HUES6 (cell line): ENCODE results near the gene CYTH1.

Experiments
- H3K27ac ChIP-seq: 2 replicates; pipeline ENCODE4 v1.7.0; 2013; ENCODE audit warnings: low read depth, mild to moderate bottlenecking, low read length, inconsistent platforms
- H3K27me3 ChIP-seq: 2 replicates; pipeline ENCODE4 v1.6.1; 2013; ENCODE audit warnings: low read length; ENCODE audit not compliant: control insufficient read depth, insufficient read depth
- H3K36me3 ChIP-seq: 2 replicates; pipeline ENCODE4 v1.6.1; 2013; ENCODE audit warnings: low read length; ENCODE audit not compliant: control insufficient read depth, insufficient read depth
- H3K4me1 ChIP-seq: 2 replicates; pipeline ENCODE4 v1.6.1; 2013; ENCODE audit warnings: low read length; ENCODE audit not compliant: control insufficient read depth, insufficient read depth
- H3K4me3 ChIP-seq: 2 replicates; pipeline ENCODE4 v1.5.1; 2013; ENCODE audit warnings: low read depth, low read length
- H3K9ac ChIP-seq: one replicate; pipeline ENCODE4 v1.6.1; 2013; ENCODE audit warnings: mild to moderate bottlenecking, low read length
- H3K9me3 ChIP-seq: 2 replicates; pipeline ENCODE4 v1.6.1; 2013; ENCODE audit warnings: low read depth, low read length; ENCODE audit not compliant: control insufficient read depth, insufficient read depth

Gene CYTH1

GRCh38 chr17:78781893-78782304 lies at the start of gene CYTH1:
Gene CYTH1, minus strand, starts transcription at chr17:78782273. Its CDS starts 50 bp downstream, at chr17:78782223.
- 0 out of 2 replicates have a peak, but pooled peaks cover 3% of the 10 kb centered on the region for H3K4me1 ChIP-seq

GRCh38 chr17:78829477-78829876 lies 47.4 kb upstream of the CYTH1 start:
- no peaks in the 10 kb centered on the region for H3K27me3 ChIP-seq
- no peak overlapping the region for H3K4me3 ChIP-seq
- no peak overlapping the region for H3K9ac ChIP-seq
- H3K4me1 ChIP-seq, result no peaks in the 10 kb centered on the region
- no peaks in the 10 kb centered on the region for H3K9me3 ChIP-seq
- H3K27ac ChIP-seq, result no peak overlapping the region
- H3K36me3 ChIP-seq, result peaks cover 98% of the 10 kb centered on the region

More at GRCh38 chr17:78781893-78782304, at the start of gene CYTH1:
- no peaks in the 10 kb centered on the region for H3K27me3 ChIP-seq
- H3K27ac ChIP-seq, result peak within 1 kb of the TSS; percentile 45; the same call in 1 of the 2 replicates
- peak within 1 kb of the TSS; percentile 83 for H3K4me3 ChIP-seq
- H3K36me3 ChIP-seq, result no peaks in the 10 kb centered on the region
- peak within 1 kb of the TSS; percentile 87 for H3K9ac ChIP-seq
- no peaks in the 10 kb centered on the region for H3K9me3 ChIP-seq

GRCh38 chr17:78828470-78829185 lies 46.6 kb upstream of the CYTH1 start:
- Histone ChIP-seq H3K36me3 (peaks cover 98% of the 10 kb centered on the region), H3K4me1 (no peaks in the 10 kb centered on the region), H3K9ac (no peak overlapping the region), H3K9me3 (no peaks in the 10 kb centered on the region), H3K27ac (no peak overlapping the region), H3K27me3 (no peaks in the 10 kb centered on the region), H3K4me3 (no peak overlapping the region)

GRCh38 chr17:78826836-78827509 lies 44.9 kb upstream of the CYTH1 start:
- no peaks in the 10 kb centered on the region for H3K4me1 ChIP-seq
- no peak overlapping the region for H3K9ac ChIP-seq
- no peaks in the 10 kb centered on the region for H3K27me3 ChIP-seq
- no peak overlapping the region for H3K27ac ChIP-seq
- no peaks in the 10 kb centered on the region for H3K9me3 ChIP-seq
- H3K4me3 ChIP-seq, result no peak overlapping the region
- H3K36me3 ChIP-seq, result peaks cover 98% of the 10 kb centered on the region

GRCh38 chr17:78826421-78826820 lies 44.3 kb upstream of the CYTH1 start:
- no peaks in the 10 kb centered on the region for H3K9me3 ChIP-seq
- no peaks in the 10 kb centered on the region for H3K27me3 ChIP-seq
- H3K27ac ChIP-seq, result no peak overlapping the region
- H3K4me1 ChIP-seq, result no peaks in the 10 kb centered on the region
- H3K9ac ChIP-seq, result no peak overlapping the region
- H3K36me3 ChIP-seq, result peaks cover 98% of the 10 kb centered on the region
- H3K4me3 ChIP-seq, result no peak overlapping the region

- H3K27ac ChIP-seq, result no peak overlapping the region
- no peaks in the 10 kb centered on the region for H3K9me3 ChIP-seq
- no peaks in the 10 kb centered on the region for H3K4me1 ChIP-seq
- peaks cover 97% of the 10 kb centered on the region for H3K36me3 ChIP-seq
- H3K4me3 ChIP-seq, result no peak overlapping the region
- H3K27me3 ChIP-seq, result no peaks in the 10 kb centered on the region
- H3K9ac ChIP-seq, result no peak overlapping the region
Measured at GRCh38 chr17:78825696-78826095, 43.6 kb upstream of the CYTH1 start.

- H3K27me3 ChIP-seq, result no peaks in the 10 kb centered on the region
- no peaks in the 10 kb centered on the region for H3K4me1 ChIP-seq
- peaks cover 98% of the 10 kb centered on the region for H3K36me3 ChIP-seq
- no peak overlapping the region for H3K9ac ChIP-seq
- H3K4me3 ChIP-seq, result no peak overlapping the region
- no peak overlapping the region for H3K27ac ChIP-seq
- H3K9me3 ChIP-seq, result no peaks in the 10 kb centered on the region
Measured at GRCh38 chr17:78824240-78824639, 42.2 kb upstream of the CYTH1 start.

- Histone ChIP-seq H3K27me3 (no peaks in the 10 kb centered on the region), H3K27ac (no peak overlapping the region), H3K9me3 (no peaks in the 10 kb centered on the region), H3K36me3 (peaks cover 98% of the 10 kb centered on the region), H3K4me3 (no peak overlapping the region), H3K9ac (no peak overlapping the region), H3K4me1 (no peaks in the 10 kb centered on the region)
Measured at GRCh38 chr17:78823282-78824046, 41.4 kb upstream of the CYTH1 start.

- Histone ChIP-seq H3K9me3 (no peaks in the 10 kb centered on the region), H3K4me1 (no peaks in the 10 kb centered on the region), H3K27me3 (no peaks in the 10 kb centered on the region), H3K9ac (no peak overlapping the region), H3K36me3 (peaks cover 98% of the 10 kb centered on the region), H3K4me3 (no peak overlapping the region), H3K27ac (no peak overlapping the region)
Measured at GRCh38 chr17:78822552-78822951, 40.5 kb upstream of the CYTH1 start.

- Histone ChIP-seq H3K9ac (no peak overlapping the region), H3K4me1 (no peaks in the 10 kb centered on the region), H3K27ac (no peak overlapping the region), H3K36me3 (peaks cover 98% of the 10 kb centered on the region), H3K9me3 (no peaks in the 10 kb centered on the region), H3K4me3 (no peak overlapping the region), H3K27me3 (no peaks in the 10 kb centered on the region)
Measured at GRCh38 chr17:78821961-78822360, 39.9 kb upstream of the CYTH1 start.

- H3K9me3 ChIP-seq, result no peaks in the 10 kb centered on the region
Measured at GRCh38 chr17:78820841-78821240, 38.8 kb upstream of the CYTH1 start.

More at GRCh38 chr17:78820841-78821240, 38.8 kb upstream of the CYTH1 start:
- Histone ChIP-seq H3K9ac (no peak overlapping the region), H3K27me3 (no peaks in the 10 kb centered on the region), H3K4me1 (no peaks in the 10 kb centered on the region), H3K36me3 (peaks cover 96% of the 10 kb centered on the region), H3K4me3 (no peak overlapping the region), H3K27ac (no peak overlapping the region)
